NCI-H128 (cell line): ENCODE measurements around the gene MTG1.
"Not testable (repeated sequence)": the region's sequence is repeated elsewhere in the genome, so short reads cannot be mapped to it uniquely, and the experiment has no call there.

ENCODE experiments used
- DNase-seq: peaks from one replicate; lab custom pipeline; 2025; ENCODE audit not compliant: unreplicated experiment; lab: John Stamatoyannopoulos, UW

The MTG1 gene

DNA sequence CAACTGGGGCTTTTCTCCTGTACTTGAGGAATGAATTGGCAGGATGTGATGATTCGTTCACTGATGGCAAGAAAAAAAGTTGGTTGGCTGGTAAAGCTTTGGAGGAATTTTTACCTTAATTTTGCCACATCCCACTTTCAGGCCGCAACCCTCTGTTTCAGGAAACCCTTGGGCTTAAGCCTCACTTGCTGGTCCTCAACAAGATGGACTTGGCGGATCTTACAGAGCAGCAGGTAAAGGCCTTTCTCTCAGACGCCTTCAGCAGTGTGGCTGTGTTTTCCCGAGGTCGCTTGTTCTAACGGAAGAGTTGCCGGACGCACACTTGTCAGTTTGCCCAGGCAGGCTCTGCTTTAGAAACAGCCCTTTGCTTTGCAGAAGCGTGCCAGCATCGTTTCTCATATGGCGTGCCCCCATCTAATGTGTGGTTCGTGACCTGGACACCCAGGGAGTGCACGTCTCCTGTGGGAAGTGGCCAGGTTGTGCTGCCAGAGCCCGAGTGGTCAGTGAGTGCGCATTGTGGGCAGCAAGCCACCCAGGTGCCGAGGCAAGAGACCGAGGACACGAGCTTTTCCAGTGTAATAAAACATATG, 2.2 kb downstream of the MTG1 start:
- no peak for DNase-seq

DNA sequence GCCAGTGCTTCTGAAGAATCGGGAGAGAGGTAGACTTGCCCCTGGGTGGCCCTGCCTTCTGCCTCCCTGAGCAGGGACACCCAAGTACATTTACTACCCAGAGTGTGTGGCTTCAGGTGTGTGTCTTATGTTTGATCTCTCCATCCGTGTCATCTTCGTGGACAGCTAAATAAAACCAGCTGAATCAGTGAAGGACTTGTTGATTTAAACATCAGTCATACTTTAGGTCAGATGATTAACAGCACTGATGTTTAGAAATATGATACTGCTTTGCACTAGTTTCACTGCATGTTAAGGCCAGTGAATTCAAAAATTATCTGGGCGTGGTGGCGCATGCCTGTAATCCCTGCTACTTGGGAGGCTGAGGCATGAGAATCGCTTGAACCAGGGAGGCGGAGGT, 4.0 kb downstream of the MTG1 start:
- DNase-seq: no peak

DNA sequence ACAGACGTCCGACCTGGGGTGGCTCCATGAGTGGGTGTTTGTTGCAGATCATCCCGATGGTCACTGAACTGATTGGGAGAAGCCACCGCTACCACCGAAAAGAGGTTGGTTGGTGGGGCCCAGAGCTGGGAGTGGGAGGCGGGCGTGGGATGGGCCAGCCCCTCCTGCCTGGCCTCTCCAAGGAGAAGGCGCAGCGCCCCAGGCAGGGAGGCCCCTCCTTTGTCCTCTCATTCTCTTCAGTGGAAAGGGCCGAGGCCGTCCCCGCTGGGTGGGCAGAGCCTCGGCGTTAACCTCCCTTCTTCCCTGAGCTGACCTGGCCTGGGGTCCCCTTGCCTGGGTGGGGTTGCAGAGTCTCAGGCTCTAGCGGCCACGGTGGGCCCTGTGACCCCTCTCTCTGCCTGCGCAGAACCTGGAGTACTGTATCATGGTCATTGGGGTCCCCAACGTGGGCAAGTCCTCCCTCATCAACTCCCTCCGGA, 5.2 kb downstream of the MTG1 start:
- DNase-seq: no peak

DNA sequence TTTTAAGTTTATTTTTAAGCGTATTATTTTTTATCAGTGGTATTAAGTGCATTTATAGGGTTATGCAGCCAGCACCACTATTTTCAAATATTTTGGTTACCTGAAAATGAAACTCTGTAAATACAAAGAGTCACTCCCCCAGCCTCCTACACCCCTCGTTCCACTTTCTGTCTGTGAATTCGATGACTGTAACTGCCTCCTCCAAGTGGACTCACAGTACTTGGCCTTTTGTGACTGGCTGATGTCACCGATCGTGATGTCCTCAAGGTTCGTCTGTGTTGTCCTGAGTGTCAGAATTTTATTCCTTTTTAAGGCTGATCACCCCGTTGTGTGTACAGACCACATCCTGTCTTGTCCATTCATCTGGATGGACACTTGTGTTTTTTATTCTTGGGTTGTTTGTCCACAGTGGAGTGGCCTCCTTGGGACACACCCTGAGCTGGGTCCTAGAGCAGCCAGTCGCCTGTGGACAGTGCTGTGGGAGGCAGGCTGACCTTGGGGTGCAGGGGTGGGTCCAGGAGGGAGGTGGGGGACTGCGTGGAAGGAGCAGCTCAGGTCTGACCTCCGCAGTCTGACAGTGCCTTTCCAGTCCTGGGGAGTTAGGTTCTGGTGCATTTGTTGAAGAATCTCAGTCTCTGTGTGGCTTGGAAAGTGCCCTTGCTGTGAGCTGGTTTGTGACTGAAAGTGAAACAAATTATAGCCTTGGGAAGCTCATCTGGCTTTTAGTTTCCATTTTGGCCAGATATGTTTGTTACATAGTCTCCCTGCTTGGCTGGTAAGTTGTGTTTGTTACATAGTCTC, 6.9 kb downstream of the MTG1 start:
- no peak for DNase-seq

DNA sequence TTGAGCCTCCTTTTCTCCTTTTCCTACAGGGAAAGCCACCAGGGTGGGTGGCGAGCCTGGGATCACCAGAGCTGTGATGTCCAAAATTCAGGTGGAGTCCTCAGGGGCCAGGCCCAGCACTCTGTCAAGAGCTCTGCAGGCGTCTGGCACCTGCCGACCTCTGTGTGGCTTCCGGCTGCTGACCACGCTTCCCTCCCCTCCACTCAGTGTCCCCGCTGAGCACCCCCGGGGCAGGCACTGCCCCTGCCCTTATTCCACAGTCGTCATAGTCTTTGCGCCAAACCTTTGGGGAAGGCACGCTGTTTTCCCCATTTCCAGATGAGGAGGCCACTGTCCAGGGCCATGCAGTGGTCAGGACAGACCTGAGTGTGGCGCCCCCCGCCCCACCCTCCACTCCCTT, 7.5 kb downstream of the MTG1 start:
- DNase-seq: no peak

DNA sequence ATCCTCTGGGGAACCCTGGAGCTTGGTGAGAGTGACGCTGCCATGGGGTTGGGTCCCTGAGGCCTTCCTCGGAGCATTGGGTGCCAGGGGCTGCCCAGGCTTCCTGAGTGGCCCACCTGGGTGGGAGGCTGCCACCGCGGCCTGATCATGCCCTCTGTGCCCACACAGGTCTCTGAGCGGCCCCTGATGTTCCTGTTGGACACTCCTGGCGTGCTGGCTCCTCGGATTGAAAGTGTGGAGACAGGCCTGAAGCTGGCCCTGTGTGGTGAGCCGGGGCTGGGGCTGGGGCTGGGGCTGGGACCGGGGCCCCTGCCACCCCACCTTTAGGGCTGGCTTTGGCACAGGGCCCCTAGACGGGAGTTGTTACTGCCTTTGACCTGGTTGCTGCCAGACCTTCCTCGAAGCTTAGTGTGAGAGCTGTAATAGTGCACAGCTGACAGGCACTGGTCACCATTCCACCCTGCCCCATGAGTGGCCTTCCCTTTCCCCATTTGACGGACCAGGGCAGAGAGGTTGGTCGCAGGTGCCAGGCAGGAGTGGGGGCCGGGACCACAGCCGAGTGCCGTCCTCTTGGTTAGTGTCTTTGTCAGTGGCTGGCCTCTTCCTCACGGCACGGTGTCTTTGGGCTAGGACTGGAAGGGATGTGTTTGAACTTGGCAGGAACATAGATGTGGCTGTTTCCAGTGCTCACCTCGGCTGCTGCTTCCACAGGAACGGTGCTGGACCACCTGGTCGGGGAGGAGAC, 8.2 kb downstream of the MTG1 start:
- DNase-seq: no peak

DNA sequence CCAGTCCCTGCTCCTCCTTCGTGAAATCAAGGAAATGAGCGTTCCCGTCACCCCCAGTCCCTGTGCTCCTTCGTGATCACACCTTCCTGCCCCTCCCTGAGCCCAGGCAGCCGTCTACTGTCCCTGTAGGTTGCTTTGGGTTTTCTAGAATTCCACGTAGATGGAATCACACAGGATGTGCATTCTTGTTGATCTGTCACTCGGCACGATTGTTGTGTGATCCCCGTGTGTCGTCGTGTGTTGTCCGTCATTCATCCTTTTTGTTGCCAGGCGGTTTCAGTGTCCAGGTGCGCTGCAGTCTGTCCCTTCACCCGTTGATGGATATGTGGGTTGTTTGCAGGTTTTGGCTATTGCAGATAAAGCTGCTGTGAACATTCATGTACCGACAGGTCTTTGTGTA, 9.4 kb downstream of the MTG1 start:
- no peak for DNase-seq

DNA sequence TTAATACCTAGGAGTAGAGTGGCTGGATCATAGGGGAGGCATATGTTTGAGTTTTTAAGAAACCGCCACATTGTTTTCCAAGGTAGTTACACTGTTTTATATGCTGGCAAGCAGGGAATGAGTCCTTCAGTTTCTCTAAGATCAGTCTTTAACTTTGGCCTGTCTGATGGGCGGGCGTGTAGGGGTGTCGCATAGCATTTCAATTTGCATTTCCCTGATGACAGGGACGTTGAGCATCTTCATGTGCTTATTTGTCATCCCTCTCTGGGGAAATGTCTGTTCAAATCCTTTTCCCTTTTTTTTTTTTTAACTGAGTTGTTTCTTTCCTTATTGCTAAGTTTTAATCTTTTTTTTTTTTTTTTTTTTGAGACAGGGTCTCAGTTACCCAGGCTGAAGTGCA, 9.8 kb downstream of the MTG1 start:
- no peak for DNase-seq

DNA sequence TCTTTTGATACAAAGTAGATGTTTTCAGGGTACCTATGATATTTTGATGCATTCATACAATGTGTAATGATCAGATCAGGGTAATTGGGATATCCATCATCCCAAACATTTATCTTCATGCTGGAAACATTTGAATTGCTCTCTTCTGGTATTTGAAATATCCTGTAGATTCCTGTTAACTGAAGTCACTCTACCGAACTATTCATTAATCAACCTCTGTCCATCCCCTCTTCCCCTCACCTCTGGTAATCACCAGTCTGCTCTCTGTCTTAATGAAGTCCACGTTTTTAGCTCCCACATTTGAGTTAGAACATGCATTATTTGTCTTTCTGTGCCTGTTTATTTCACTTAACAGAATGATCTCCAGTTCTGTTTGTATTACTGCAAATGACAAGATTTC, 11.3 kb downstream of the MTG1 start:
- no peak for DNase-seq

DNA sequence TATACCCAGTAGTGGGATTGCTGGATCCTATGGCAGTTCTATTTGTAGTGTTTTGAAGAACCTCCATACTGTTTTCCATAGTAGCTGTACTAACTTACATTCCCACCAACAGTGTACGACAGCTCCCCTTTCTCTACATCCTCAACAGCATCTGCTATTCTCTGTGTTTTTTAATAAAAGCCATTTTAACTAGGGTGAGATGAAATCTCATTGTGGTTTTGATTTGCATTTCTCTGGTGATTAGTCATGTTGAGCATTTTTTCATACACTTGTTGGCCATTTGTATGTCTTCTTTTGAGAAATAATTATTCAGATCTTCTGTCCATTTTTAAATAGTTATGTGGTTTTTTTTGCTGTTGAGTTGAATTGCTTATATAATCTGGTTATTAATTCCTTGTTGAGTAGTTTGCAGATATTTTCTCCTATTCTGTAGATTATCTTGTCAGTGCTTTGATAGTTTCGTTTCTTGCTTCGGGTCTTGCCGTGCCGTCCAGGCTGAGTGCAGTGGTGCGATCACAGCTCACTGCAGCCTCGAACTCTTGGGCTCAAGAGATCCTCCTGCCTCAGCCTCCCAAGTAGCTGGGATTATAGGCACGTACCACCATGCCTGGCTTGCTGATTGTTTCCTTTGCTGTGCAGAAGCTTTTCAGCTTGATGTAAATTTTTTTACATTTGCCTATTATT, 12.0 kb downstream of the MTG1 start:
- no peak for DNase-seq

DNA sequence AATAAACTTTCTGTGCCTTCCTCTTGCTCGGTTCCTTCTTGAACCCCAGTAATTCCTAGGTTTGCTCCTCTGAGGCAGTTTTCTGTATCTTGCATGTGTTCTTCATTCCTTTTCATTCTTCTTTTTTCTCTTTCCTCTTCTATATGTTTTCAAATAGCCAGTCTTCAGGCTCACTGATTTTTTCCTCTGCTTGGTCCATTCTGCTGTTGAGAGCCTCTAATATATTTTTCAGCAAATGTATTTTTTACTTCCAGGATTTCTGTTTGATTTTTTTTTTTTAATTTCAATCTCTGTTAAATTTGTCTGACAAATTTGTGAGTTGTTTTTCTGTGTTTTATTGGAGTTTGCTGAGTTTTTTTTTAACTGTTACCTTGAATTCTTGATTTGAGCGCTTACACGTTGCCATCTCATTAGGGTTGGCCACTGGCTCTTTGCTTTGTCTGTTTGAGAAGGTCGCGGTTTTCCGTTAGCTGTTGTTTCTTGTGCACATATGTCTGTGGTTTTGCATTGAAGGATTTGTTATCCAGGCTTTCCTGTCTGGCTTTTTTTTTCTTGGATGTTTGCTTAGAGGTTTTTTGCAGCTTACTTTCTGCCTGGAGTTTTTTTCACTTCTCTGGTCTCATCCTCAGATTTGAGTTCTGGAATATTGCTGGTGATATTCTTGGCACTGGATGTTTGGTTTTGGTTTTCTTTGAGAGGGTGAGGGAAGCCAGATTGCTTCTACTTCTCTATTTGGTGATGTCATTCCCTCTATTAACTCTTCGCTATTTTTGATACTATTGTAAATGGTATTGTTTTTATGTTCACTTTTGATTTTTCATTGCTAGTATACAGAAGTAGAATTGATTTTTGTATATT, 17.8 kb downstream of the MTG1 start:
- no peak for DNase-seq

DNA sequence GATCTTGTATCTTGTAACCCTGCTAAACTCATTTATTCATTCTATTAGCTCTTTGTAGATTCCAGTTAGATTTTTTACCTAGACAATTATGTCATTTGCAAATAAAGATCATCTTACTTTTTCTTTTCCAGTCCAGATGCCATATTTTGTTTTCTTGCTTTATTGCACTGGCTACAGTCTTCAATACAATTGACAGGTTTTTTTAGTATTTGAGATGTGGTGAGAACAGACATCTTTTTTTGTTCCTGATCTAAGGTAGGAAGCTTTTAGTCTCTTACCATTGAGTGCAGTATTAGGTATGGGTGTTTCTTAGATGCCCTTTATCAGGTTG, 18.4 kb downstream of the MTG1 start:
- no peak for DNase-seq

DNA sequence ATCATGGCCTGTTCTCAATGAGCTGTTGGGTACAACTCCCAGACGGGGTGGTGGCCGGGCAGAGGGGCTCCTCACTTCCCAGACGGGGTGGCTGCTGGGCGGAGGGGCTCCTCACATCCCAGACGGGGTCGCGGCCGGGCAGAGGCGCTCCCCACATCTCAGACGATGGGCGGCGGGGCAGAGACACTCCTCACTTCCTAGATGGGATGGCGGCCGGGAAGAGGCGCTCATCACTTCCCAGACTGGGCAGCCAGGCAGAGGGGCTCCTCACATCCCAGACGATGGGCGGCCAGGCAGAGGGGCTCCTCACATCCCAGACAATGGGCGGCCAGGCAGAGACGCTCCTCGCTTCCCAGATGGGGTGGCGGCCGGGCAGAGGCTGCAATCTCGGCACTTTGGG, 20.4 kb downstream of the MTG1 start:
- not testable (repeated sequence) for DNase-seq

DNA sequence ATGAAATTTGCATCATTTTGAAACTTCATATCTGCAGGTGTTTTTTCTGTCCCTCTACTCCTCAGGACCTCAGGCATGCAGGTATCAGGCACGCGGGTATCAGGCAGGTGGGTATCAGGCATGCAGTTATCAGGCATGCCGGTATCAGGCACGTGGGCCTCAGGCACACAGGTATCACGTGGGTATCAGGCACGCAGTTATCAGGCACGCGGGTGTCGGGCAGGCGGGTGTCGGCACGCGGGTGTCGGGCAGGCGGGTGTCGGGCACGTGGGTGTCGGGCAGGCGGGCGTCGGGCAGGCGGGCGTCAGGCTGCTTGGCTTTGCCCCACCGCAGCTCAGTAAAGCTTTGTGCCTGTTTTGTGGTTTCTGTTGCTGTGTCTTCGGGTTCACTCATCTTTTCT, 21.8 kb downstream of the MTG1 start:
- DNase-seq: no peak

DNA sequence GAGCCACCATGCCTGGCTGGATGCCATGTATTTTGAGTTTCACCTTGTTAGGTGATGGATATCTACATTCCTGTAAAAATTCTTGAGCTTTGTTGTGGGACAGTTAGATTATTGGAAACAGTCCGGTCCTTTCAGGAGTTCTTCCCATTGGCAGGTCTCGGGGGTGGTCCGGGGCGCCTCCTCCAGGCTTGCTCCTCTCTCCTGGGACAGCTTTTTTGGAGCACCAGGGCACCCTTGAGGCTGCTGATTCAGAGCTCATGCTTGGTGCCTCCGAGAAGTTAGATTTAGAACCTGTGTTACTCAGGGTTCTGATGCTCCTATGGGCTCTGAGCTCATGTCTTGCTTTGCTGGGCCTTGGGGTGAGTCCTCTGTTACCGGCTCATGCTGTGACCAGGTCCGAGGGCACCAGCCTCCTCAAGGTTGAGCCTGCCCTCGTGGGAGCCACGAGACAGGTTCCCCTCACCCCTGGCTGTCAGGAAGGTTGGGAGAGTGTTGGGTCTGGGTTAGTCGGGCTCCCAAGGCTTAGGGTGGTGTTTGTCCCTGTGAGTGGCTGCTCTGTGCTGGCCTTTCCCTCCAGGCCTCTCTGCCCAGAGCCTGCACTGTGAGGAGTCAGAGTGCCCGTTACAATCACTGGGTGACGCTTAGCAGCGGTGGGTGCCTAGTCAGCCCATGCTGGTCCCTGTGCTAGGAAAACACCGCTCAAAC, 24.5 kb downstream of the MTG1 start:
- DNase-seq: no peak

DNA sequence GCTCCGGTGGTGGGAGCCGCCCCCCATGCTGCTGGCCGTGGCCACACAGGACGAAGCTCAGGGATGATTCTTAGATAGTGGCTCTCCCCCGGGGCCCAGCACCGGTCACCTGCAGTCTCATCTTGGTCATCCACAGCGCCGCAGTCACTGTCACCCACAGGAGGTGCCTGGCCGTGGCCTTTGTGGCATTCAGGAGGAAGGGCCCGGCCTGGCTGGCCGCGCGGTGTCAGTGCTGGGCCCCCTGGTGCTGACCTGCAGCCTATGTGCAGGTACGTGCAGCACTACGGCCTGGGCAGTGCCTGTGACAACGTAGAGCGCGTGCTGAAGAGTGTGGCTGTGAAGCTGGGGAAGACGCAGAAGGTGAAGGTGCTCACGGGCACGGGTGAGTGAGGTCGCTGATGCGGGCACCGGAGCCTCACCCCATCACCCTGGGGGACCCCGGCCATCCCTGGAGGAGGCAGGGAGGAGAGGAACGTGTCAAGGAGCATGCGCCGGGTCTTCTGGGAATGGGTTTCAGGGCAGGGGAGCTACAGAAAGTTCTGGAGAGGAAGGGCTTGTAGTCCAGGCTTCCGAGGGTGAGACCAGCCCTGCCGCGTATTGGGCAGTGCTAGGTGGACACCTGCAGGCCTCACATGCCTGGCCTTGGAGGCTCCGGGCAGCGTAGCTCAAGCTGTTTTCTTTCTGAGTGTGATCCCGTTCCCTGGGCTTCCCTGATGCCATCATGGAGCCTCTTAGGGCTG, 25.4 kb downstream of the MTG1 start:
- DNase-seq: no peak

DNA sequence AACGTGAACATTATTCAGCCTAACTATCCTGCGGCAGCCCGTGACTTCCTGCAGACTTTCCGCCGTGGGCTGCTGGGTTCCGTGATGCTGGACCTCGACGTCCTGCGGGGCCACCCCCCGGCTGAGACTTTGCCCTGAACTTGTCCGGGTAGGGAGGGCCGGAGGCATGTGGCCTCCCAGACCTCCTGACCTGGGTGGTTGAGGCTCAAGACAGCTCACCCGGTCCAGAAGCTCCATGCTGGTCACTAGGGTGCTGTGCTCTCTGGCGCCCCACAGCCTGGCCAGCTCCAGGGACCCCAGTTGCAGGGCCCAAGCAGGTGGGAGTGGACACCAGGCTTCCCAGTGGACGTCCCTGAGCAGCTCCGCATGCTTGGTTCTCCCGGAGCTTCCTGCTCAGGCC, 26.1 kb downstream of the MTG1 start:
- DNase-seq: no peak

DNA sequence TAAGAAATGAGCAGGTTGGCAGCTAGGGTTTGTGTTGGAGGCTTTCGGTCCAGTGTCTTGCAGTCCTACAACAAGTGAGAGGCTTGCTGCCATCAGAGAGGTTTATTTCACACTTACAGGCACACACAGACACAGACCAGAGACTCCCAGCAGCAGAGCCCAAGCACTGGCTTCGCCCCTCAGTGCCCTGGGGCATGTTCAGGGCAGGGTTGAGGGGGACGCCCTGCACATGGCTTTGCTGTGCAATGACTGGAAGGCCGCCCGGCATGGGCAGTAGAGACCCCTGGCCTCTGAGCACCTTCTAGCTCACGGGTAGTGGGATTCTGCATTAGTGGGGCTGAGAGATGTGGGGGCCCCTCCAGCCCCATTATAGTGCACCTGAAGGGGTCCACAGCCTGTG, 26.6 kb downstream of the MTG1 start:
- DNase-seq: no peak
